CD4-positive, alpha-beta memory T cell (primary cell): ENCODE results near the gene GOLGA5. TPM values are rescaled to one million over a fixed set of nuclear protein-coding genes. Genes with fewer than 3 reads are reported as not detected.

Experiments
- CTCF ChIA-PET: fragments of 350-600 bp; sonication (Branson Sonifier 250); formaldehyde crosslinking; loops from one replicate; lab custom pipeline; 2021; ENCODE audit warnings: inconsistent platforms; ENCODE audit not compliant: partially characterized antibody; lab: Charles Lee
- POLR2A ChIA-PET: fragments of 350-600 bp; sonication (Branson Sonifier 250); formaldehyde crosslinking; loops from one replicate; lab custom pipeline; 2021; ENCODE audit not compliant: partially characterized antibody; lab: Charles Lee
- DNase-seq, 5 donors: peaks; one replicate each; pipeline versions ENCODE4 v3.0.0 to v3.0.0-alpha.2; 2020 to 2022; ENCODE audit warnings: mixed read lengths in 1 of 5
- H3K27ac ChIP-seq: one replicate; pipeline ENCODE4 v1.7.0; 2013; ENCODE audit warnings: low read depth, low read length
- H3K27me3 ChIP-seq: 2 replicates; pipeline ENCODE4 v1.7.0; 2013; ENCODE audit warnings: mild to moderate bottlenecking, low read length, moderate library complexity; ENCODE audit not compliant: insufficient read depth
- H3K36me3 ChIP-seq: 2 replicates; pipeline ENCODE4 v1.7.0; 2013; ENCODE audit warnings: mild to moderate bottlenecking, low read length, moderate library complexity; ENCODE audit not compliant: insufficient read depth
- H3K4me1 ChIP-seq: 2 replicates; pipeline ENCODE4 v1.7.0; 2013; ENCODE audit warnings: mild to moderate bottlenecking, low read length, moderate library complexity; ENCODE audit not compliant: insufficient read depth
- H3K4me3 ChIP-seq, 2 donors: one replicate each; pipeline ENCODE4 v1.7.0; 2013; ENCODE audit warnings: low read length in 2 of 2, mild to moderate bottlenecking in 1 of 2
- H3K9me3 ChIP-seq, 2 donors: one replicate each; pipeline ENCODE4 v1.7.0; 2013; ENCODE audit warnings: low read length in 2 of 2, control low read depth in 1 of 2; ENCODE audit not compliant: control insufficient read depth in 1 of 2
- H3K27ac Mint-ChIP-seq, 7 donors: one replicate each; pipeline ENCODE4 v1.8.0; 2020 to 2021; ENCODE audit warnings: mixed read lengths in 7 of 7, mild to moderate bottlenecking in 6 of 7, inconsistent platforms in 3 of 7, moderate library complexity in 3 of 7
- H3K27me3 Mint-ChIP-seq, 2 donors: one replicate each; pipeline ENCODE4 v1.8.0; 2020 to 2021; ENCODE audit warnings: mixed read lengths in 2 of 2
- H3K36me3 Mint-ChIP-seq, 2 donors: one replicate each; pipeline ENCODE4 v1.8.0; 2020 to 2021; ENCODE audit warnings: mixed read lengths in 2 of 2, inconsistent platforms in 1 of 2, mild to moderate bottlenecking in 1 of 2
- H3K4me1 Mint-ChIP-seq, 4 donors: one replicate each; pipeline ENCODE4 v1.8.0; 2020 to 2021; ENCODE audit warnings: mixed read lengths in 4 of 4, mild to moderate bottlenecking in 1 of 4
- H3K4me3 Mint-ChIP-seq, 8 donors: one replicate each; pipeline ENCODE4 v1.8.0; 2020 to 2021; ENCODE audit warnings: mixed read lengths in 8 of 8, mild to moderate bottlenecking in 7 of 8, moderate library complexity in 6 of 8, inconsistent platforms in 3 of 8
- H3K9me3 Mint-ChIP-seq, 8 donors: one replicate each; pipeline ENCODE4 v1.8.0; 2020 to 2021; ENCODE audit warnings: mixed read lengths in 8 of 8, mild to moderate bottlenecking in 5 of 8, inconsistent platforms in 3 of 8, moderate library complexity in 1 of 8
- intact Hi-C: fragments of 100-400 bp; cut with micrococcal nuclease; formaldehyde crosslinking; loops from one replicate; pipeline ENCODE4 v1.15.1; 2023
- polyA plus RNA-seq, 2 donors: library from polyadenylated mRNA; unstranded; fragments of 300-500 nt; fragmentation: Illumina TruSeq; gene quantifications; one replicate each; pipeline ENCODE4 v1.2.3, GENCODE V29; 2021
- total RNA-seq, 2 experiments: library from RNA; stranded (reverse); gene quantifications; one replicate each; pipeline ENCODE4 v1.2.3, GENCODE V29; 2021

The GOLGA5 gene
- total and polyA plus RNA-seq, 4 experiments from 2014 or later: 18.0 to 29.8 (median 27.1) TPM

GRCh38 chr14:92798811-92799210 is 4.7 kb downstream of the GOLGA5 start:
- peaks cover 29 to 54% of the 10 kb centered on the region in 2 donors for H3K36me3 Mint-ChIP-seq
- ChIA-PET CTCF (interaction anchor here (0.9 kb wide), 1 partner anchor 81 kb away, joined by 3 read pairs; no protein-coding TSS in a partner anchor), POLR2A (no interaction called here)
- H3K27me3 Mint-ChIP-seq: no peaks in the 10 kb centered on the region
- H3K4me3 Mint-ChIP-seq: no peak overlapping the region
- Histone ChIP-seq H3K27me3 (no peaks in the 10 kb centered on the region), H3K4me1 (peaks cover 61% of the 10 kb centered on the region), H3K36me3 (peaks cover 8% of the 10 kb centered on the region), H3K27ac (no peak overlapping the region), H3K9me3 (no peaks in the 10 kb centered on the region), H3K4me3 (no peak overlapping the region)
- no peak for DNase-seq
- intact Hi-C loops: loop anchor here (10.0 kb wide), 1 partner anchor 386 kb away; the partner anchor contains the start of genes LYSET and MOAP1
- H3K9me3 Mint-ChIP-seq: no peaks in the 10 kb centered on the region
- H3K4me1 Mint-ChIP-seq: peaks cover 54 to 76% (median 66%) of the 10 kb centered on the region in 4 donors
- H3K27ac Mint-ChIP-seq: no peak overlapping the region

GRCh38 chr14:92800012-92800411 is 5.9 kb downstream of the GOLGA5 start:
- Mint-ChIP-seq H3K4me1 (peaks cover 59 to 80% (median 68%) of the 10 kb centered on the region in 4 donors), H3K4me3 (peak overlapping the region in 7 of 8 donors; percentile 19 to 76 (median 52)), H3K36me3 (peaks cover 35 to 56% of the 10 kb centered on the region in 2 donors), H3K27me3 (no peaks in the 10 kb centered on the region), H3K9me3 (no peaks in the 10 kb centered on the region), H3K27ac (peak overlapping the region in 4 of 7 donors; percentile 3 to 52 (median 20))
- CTCF ChIA-PET: no interaction called here
- DNase-seq: no peak
- intact Hi-C loops: no loop called here
- H3K4me3 ChIP-seq: no peak overlapping the region
- no peaks in the 10 kb centered on the region for H3K9me3 ChIP-seq
- POLR2A ChIA-PET: no interaction called here
- H3K27ac ChIP-seq: no peak overlapping the region
- peaks cover 8% of the 10 kb centered on the region for H3K36me3 ChIP-seq
- peaks cover 56% of the 10 kb centered on the region for H3K4me1 ChIP-seq
- H3K27me3 ChIP-seq: no peaks in the 10 kb centered on the region

GRCh38 chr14:92800525-92800924 is 6.4 kb downstream of the GOLGA5 start:
- no peaks in the 10 kb centered on the region for H3K27me3 Mint-ChIP-seq
- ChIA-PET POLR2A (no interaction called here), CTCF (no interaction called here)
- no peak overlapping the region for H3K27ac ChIP-seq
- no peaks in the 10 kb centered on the region for H3K9me3 ChIP-seq
- H3K4me1 ChIP-seq: peaks cover 54% of the 10 kb centered on the region
- H3K27me3 ChIP-seq: no peaks in the 10 kb centered on the region
- H3K27ac Mint-ChIP-seq: no peak overlapping the region
- peak overlapping the region; percentile 17 to 76 (median 47) for H3K4me3 Mint-ChIP-seq
- no peaks in the 10 kb centered on the region for H3K9me3 Mint-ChIP-seq
- H3K4me1 Mint-ChIP-seq: peaks cover 58 to 79% (median 68%) of the 10 kb centered on the region in 4 donors
- peak overlapping the region in 1 of 2 donors; percentile 19 for H3K4me3 ChIP-seq
- H3K36me3 Mint-ChIP-seq: peaks cover 39 to 60% of the 10 kb centered on the region in 2 donors
- no peak for DNase-seq
- intact Hi-C loops: no loop called here
- H3K36me3 ChIP-seq: peaks cover 8% of the 10 kb centered on the region

- Mint-ChIP-seq H3K4me3 (peak overlapping the region in 6 of 8 donors; percentile 30 to 76 (median 71)), H3K27ac (peak overlapping the region in 1 of 7 donors; percentile 13), H3K9me3 (no peaks in the 10 kb centered on the region), H3K4me1 (peaks cover 50 to 76% (median 63%) of the 10 kb centered on the region in 4 donors), H3K36me3 (peaks cover 43 to 64% of the 10 kb centered on the region in 2 donors), H3K27me3 (no peaks in the 10 kb centered on the region)
- H3K4me1 ChIP-seq: peaks cover 46% of the 10 kb centered on the region
- POLR2A ChIA-PET: no interaction called here
- H3K9me3 ChIP-seq: no peaks in the 10 kb centered on the region
- H3K27ac ChIP-seq: no peak overlapping the region
- peaks cover 12% of the 10 kb centered on the region for H3K36me3 ChIP-seq
- intact Hi-C loops: no loop called here
- no peaks in the 10 kb centered on the region for H3K27me3 ChIP-seq
- CTCF ChIA-PET: no interaction called here
- DNase-seq: no peak
- H3K4me3 ChIP-seq: no peak overlapping the region
These were observed 7.8 kb downstream of the GOLGA5 start for GRCh38 chr14:92801917-92802316.

GRCh38 chr14:92802678-92803077 is 8.6 kb downstream of the GOLGA5 start:
- no peaks in the 10 kb centered on the region for H3K27me3 ChIP-seq
- Mint-ChIP-seq H3K4me1 (peaks cover 46 to 74% (median 59%) of the 10 kb centered on the region in 4 donors), H3K36me3 (peaks cover 48 to 62% of the 10 kb centered on the region in 2 donors), H3K9me3 (no peaks in the 10 kb centered on the region), H3K4me3 (peak overlapping the region in 3 of 8 donors; percentile 30 to 63 (median 42)), H3K27me3 (no peaks in the 10 kb centered on the region), H3K27ac (no peak overlapping the region)
- H3K36me3 ChIP-seq: peaks cover 17% of the 10 kb centered on the region
- DNase-seq: no peak
- intact Hi-C loops: no loop called here
- no peaks in the 10 kb centered on the region for H3K9me3 ChIP-seq
- H3K4me3 ChIP-seq: no peak overlapping the region
- ChIA-PET POLR2A (interaction anchor here (1.8 kb wide), 1 partner anchor 9 kb away, joined by 4 read pairs; the partner anchor contains the start of gene GOLGA5), CTCF (no interaction called here)
- peaks cover 40% of the 10 kb centered on the region for H3K4me1 ChIP-seq
- no peak overlapping the region for H3K27ac ChIP-seq

GRCh38 chr14:92813201-92813600 is 19.1 kb downstream of the GOLGA5 start:
- H3K36me3 ChIP-seq: peaks cover 70% of the 10 kb centered on the region
- H3K4me1 ChIP-seq: no peaks in the 10 kb centered on the region
- no peaks in the 10 kb centered on the region for H3K27me3 ChIP-seq
- Mint-ChIP-seq H3K4me1 (peaks cover 0 to 4% (median under 1%) of the 10 kb centered on the region in 4 donors), H3K9me3 (peaks cover 0 to under 1% (median 0%) of the 10 kb centered on the region in 8 donors), H3K36me3 (peaks cover 33 to 41% of the 10 kb centered on the region in 2 donors), H3K27me3 (no peaks in the 10 kb centered on the region), H3K4me3 (no peak overlapping the region), H3K27ac (no peak overlapping the region)
- H3K27ac ChIP-seq: no peak overlapping the region
- POLR2A ChIA-PET: no interaction called here
- intact Hi-C loops: no loop called here
- CTCF ChIA-PET: no interaction called here
- no peak for DNase-seq
- no peaks in the 10 kb centered on the region for H3K9me3 ChIP-seq
- H3K4me3 ChIP-seq: no peak overlapping the region

- H3K36me3 ChIP-seq: peaks cover 66% of the 10 kb centered on the region
- peaks cover 0 to 3% (median under 1%) of the 10 kb centered on the region in 4 donors for H3K4me1 Mint-ChIP-seq
These were observed 25.0 kb downstream of the GOLGA5 start for GRCh38 chr14:92819011-92819597.

More at GRCh38 chr14:92819011-92819597, 25.0 kb downstream of the GOLGA5 start:
- Mint-ChIP-seq H3K9me3 (no peaks in the 10 kb centered on the region), H3K36me3 (peaks cover 62 to 76% of the 10 kb centered on the region in 2 donors), H3K27ac (no peak overlapping the region), H3K4me3 (no peak overlapping the region), H3K27me3 (no peaks in the 10 kb centered on the region)
- no peaks in the 10 kb centered on the region for H3K27me3 ChIP-seq
- ChIA-PET CTCF (no interaction called here), POLR2A (no interaction called here)
- no peaks in the 10 kb centered on the region for H3K9me3 ChIP-seq
- no peaks in the 10 kb centered on the region for H3K4me1 ChIP-seq
- intact Hi-C loops: no loop called here
- H3K27ac ChIP-seq: no peak overlapping the region
- DNase-seq: no peak
- H3K4me3 ChIP-seq: no peak overlapping the region
